ENCODE measurements around the gene CHAC1. TPM values are rescaled to one million over a fixed set of nuclear protein-coding genes. Genes with fewer than 3 reads are reported as not detected.

The CHAC1 gene
- total RNA-seq, 4 donors from 2014 or later: 0.76 to 16.1 (median 6.4) TPM

GRCh38 chr15:40925495-40925862, 27.8 kb upstream of the CHAC1 start:
- no peak overlapping the region for H3K27ac ChIP-seq
- H3K4me1 ChIP-seq: peaks cover 46 to 52% (median 49%) of the 10 kb centered on the region in 3 donors
- intact Hi-C loops (cut with DNase I): no loop called here
- no peaks in the 10 kb centered on the region for H3K9me3 ChIP-seq
- no peak for DNase-seq
- peak overlapping the region in 2 of 4 donors; percentile 18 to 56 for H3K4me3 ChIP-seq
- WGBS, 2 donors: no CpG with 5 or more reads among the region's 30 CpGs
- H3K36me3 ChIP-seq: no peaks in the 10 kb centered on the region
- peaks cover 27 to 98% (median 33%) of the 10 kb centered on the region in 4 donors for H3K27me3 ChIP-seq
- TF ChIP-seq CTCF (IDR thresholded peaks at IDR 0.05) (no peak), POLR2A (IDR thresholded peaks at IDR 0.05) (no peak)

DNA sequence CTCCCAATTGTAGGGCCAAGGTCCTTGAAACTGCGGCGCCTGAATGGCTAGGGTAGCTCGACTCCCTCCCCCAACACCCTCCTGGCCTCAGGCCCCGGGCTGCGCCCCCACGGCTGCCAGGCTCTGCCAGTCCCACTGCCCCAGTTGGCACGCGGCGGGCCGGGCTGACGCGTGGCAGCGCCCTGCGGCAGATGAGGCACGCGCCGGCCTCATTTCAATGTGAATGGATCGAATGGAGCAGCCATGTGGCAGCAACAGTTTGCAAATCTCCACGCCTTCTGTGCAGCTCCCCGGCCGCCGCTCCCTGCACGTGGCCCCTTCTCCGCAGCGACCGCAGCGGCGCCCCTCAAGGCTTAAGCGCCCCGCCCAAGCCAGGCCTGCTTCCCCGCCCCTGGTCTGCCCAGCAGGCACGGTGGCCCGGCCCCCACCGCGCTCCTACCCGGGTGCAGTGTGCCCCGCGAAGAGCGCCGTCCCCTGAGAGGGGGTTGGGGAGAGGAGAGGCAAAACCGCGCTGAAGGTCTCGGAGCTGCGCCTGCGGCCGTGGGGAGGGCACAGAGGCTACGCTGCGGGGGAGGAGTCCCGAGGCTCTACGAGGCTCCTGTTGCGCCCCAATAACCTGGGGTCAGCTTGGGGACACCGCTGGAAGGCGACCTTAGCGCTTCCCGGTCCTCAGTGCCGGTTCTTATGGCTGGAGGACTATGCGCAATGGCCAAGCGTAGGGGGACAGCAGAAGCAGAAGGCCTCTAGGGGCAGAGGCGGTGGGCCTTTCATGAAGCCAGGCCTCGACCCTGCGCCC, 27.2 kb upstream of the CHAC1 start:
- peaks cover 52 to 57% (median 55%) of the 10 kb centered on the region in 3 donors for H3K4me1 ChIP-seq
- WGBS, 2 donors: 14% methylated on average over 13 of the region's 61 CpGs; no CpG with 5 or more reads in 1 of the 2 donors
- TF ChIP-seq CTCF (IDR thresholded peaks at IDR 0.05): no peak
- TF ChIP-seq POLR2A (IDR thresholded peaks at IDR 0.05): no peak
- H3K9me3 ChIP-seq: no peaks in the 10 kb centered on the region
- no peak for DNase-seq
- H3K36me3 ChIP-seq: no peaks in the 10 kb centered on the region
- H3K27me3 ChIP-seq: peaks cover 27 to 98% (median 39%) of the 10 kb centered on the region in 4 donors
- intact Hi-C loops (cut with DNase I): no loop called here
- H3K4me3 ChIP-seq: peak overlapping the region in 3 of 4 donors; percentile 18 to 56 (median 32)
- no peak overlapping the region for H3K27ac ChIP-seq

DNA sequence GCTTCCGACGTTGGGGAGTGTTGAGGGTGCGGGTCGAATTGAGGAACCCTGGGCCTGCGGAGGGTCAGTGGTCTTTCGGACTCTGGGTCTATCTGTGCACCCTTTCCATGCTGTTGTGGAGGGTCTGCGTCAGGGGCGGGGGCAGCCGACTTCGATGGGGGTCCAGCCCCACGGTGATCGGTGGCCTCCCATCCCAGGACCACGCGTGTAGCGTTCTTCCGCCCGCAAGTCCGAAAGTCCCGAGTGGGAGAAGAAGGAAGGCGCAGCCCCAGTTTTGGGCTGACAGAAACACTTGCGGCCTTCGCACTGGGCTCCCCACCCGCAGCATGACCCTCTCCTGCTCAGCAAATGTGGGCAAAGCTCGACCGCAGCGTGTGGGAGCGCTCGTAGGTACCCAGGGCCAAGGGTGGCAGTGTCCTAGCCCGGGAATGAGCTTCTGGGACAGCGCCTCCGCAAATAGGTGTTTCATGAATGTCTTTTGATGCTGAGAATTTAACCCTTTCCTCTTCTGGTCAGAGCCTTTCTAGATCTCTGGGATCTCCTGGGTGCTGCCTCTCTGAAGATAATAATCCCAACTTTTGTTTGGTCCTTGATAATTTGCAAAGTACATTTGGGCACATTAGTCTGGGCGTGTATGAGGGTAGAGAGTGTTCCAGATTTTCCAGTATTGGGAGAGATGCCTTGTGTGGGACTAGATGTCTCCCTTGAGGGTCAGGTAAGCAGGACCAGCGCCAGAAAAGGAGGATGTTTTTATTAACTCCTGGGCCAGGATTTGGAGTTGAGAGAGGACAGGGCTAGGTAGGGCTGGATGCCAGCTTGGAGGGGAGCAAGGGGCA, 26.4 kb upstream of the CHAC1 start:
- 10 to 40% methylated on average over 10 to 13 of the region's 33 CpGs for WGBS, 2 donors
- H3K4me3 ChIP-seq: peak overlapping the region in 3 of 4 donors; percentile 32 to 65 (median 52)
- H3K27me3 ChIP-seq: peaks cover 27 to 100% (median 45%) of the 10 kb centered on the region in 4 donors
- intact Hi-C loops (cut with DNase I): no loop called here
- no peak for DNase-seq
- H3K4me1 ChIP-seq: peaks cover 52 to 65% (median 55%) of the 10 kb centered on the region in 3 donors
- H3K27ac ChIP-seq: no peak overlapping the region
- TF ChIP-seq CTCF (IDR thresholded peaks at IDR 0.05) (no peak), POLR2A (IDR thresholded peaks at IDR 0.05) (no peak)
- no peaks in the 10 kb centered on the region for H3K9me3 ChIP-seq
- H3K36me3 ChIP-seq: no peaks in the 10 kb centered on the region

DNA sequence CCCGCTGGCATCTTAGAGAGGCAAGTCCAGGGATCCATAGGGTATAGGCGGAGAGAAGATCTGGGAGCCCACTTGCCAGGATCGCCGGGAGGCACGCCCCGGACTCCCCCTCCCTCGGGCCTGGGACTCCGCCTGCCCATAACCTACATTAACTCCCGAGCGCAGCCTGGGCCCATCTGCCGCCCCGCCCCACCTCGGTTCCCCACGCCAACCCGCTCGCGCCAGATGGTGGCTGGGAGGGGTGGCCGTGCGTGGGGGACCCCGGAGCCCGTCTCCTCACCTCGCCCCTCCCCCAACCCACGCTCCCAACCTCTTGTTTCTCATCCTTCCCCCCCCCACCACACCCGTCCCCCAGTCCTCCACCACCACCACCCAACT, 25.8 kb upstream of the CHAC1 start:
- H3K9me3 ChIP-seq: no peaks in the 10 kb centered on the region
- H3K27ac ChIP-seq: no peak overlapping the region
- no peaks in the 10 kb centered on the region for H3K36me3 ChIP-seq
- H3K4me3 ChIP-seq: peak overlapping the region in 3 of 4 donors; percentile 52 to 65 (median 56)
- intact Hi-C loops (cut with DNase I): no loop called here
- TF ChIP-seq CTCF (IDR thresholded peaks at IDR 0.05) (no peak), POLR2A (IDR thresholded peaks at IDR 0.05) (no peak)
- peaks cover 27 to 100% (median 45%) of the 10 kb centered on the region in 4 donors for H3K27me3 ChIP-seq
- peaks cover 52 to 72% (median 55%) of the 10 kb centered on the region in 3 donors for H3K4me1 ChIP-seq
- DNase-seq: no peak
- WGBS, 2 donors: 6 to 22% methylated on average over 15 to 17 of the region's 24 CpGs
